Measurements from ENCODE around the gene TRPM6.

Gene TRPM6

GRCh38 chr9:74762950-74763349 lies 124.8 kb downstream of the TRPM6 start:
- H3K4me3 ChIP-seq (ENCODE audit: low read depth, low read length), result no peak overlapping the region
- TF ChIP-seq CTCF (IDR thresholded peaks at IDR 0.05; ENCODE audit: borderline replicate concordance, insufficient read depth, low read depth, low read length), result no peak

DNA sequence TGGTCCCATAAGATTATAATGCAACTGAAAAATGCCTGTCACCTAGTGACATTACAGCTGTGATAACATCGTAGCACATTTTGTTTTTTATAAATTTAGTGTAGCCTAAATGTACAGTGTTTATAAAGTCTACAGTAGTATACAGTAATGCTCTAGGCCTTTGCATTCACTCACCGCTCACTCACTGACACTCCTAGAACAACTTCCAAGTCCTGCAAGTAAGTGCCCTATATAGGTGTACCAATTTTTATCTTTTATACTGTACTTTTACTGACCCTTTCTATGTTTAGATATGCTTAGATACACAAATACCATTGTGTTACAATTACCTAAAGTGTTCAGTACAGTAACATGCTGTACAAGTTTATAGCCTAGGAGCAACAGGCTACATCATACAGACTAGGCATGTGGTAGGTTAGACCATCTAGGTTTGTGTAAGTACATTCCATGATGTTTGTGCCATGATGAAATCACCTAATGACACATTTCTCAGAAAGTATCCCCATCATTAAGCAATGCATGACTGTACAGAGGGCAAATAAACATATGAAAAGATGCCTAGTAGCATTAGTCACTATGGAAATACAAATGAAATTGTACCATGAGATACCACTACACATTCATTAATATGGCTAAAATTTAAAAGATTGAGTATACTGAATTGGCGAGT lies 127.6 kb downstream of the TRPM6 start:
- no peak for TF ChIP-seq CTCF (IDR thresholded peaks at IDR 0.05; ENCODE audit: borderline replicate concordance, insufficient read depth, low read depth, low read length)
- H3K4me3 ChIP-seq (ENCODE audit: low read depth, low read length), result no peak overlapping the region

- no peak for TF ChIP-seq CTCF (IDR thresholded peaks at IDR 0.05; ENCODE audit: borderline replicate concordance, insufficient read depth, low read depth, low read length)
Observed at GRCh38 chr9:74755999-74756398, 131.7 kb downstream of the TRPM6 start.

GRCh38 chr9:74755355-74755754 lies 132.4 kb downstream of the TRPM6 start:
- TF ChIP-seq CTCF (IDR thresholded peaks at IDR 0.05; ENCODE audit: borderline replicate concordance, insufficient read depth, low read depth, low read length), result no peak
- H3K4me3 ChIP-seq (ENCODE audit: low read depth, low read length), result no peak overlapping the region

More at GRCh38 chr9:74755999-74756398, 131.7 kb downstream of the TRPM6 start:
- no peak overlapping the region for H3K4me3 ChIP-seq (ENCODE audit: low read depth, low read length)

DNA sequence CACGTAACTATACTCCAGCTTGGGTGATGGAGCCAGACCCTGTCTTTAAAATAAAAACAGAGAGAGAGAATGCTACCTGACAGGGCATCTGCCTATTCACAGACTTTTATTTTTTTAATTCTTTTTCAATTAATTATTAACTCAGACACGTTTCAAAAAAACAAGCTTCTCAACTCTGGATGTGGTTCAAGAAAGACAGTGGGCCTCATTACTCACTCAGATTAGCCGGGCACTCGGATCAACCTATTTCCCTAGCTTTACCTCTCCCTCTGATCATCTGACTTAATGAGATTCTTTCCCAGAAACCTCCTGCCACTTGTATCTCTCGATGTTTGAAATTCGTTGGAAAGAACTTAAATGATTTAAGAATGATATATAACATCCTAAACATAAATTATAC lies 134.1 kb downstream of the TRPM6 start:
- no peak overlapping the region for H3K4me3 ChIP-seq (ENCODE audit: low read depth, low read length)
- TF ChIP-seq CTCF (IDR thresholded peaks at IDR 0.05; ENCODE audit: borderline replicate concordance, insufficient read depth, low read depth, low read length), result no peak

DNA sequence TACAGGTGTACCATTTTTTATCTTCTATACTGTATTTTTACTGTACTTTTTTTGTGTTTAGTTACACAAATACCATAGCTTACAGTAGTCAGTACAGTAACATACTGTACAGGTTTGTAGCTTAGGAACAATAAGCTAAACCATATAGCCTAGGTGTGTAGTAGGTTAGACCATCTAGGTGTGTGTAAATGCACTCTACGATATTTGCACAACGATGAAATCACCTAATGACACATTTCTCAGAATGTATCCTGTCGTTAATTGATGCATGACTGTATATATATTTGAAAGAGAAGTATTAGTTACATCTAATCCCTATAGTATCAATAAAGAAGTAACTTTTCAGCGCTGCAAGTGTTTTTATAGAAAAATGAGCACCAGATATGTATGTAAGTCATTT lies 138.8 kb downstream of the TRPM6 start:
- no peak overlapping the region for H3K4me3 ChIP-seq (ENCODE audit: low read depth, low read length)
- no peak for TF ChIP-seq CTCF (IDR thresholded peaks at IDR 0.05; ENCODE audit: borderline replicate concordance, insufficient read depth, low read depth, low read length)

All from GM12875 (cell line).